Measurements from ENCODE around the gene FAM120AOS.

Gene FAM120AOS

GRCh38 chr9:93463638-93464248, 10.4 kb upstream of the FAM120AOS start:
- DNase-seq (ENCODE audit: low spot score) = no peak
- TF ChIP-seq CTCF (IDR thresholded peaks at IDR 0.05) = no peak
- Histone ChIP-seq H3K27ac (no peak overlapping the region), H3K4me3 (no peak overlapping the region)

DNA sequence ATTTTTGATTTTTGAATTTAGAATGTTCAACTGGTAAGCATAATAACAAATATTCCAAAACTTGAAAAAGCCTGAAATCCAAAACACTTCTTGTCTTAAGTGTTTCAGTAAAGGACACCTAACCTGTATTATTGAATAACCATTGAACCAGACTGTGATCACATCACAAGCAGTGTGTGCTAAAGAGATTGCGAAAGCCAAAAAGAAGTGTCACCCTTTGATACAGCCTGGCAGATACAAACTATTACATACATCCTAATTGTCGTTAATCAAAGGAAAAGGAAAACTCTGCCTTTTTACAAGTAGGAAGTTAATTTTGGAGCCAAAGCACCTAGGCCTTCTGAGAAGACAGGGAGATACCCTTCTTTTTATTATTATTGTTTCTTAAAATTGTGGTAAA, 8.4 kb upstream of the FAM120AOS start:
- no peak overlapping the region for H3K27ac ChIP-seq
- no peak overlapping the region for H3K4me3 ChIP-seq
- DNase-seq (ENCODE audit: low spot score) = no peak
- no peak for TF ChIP-seq CTCF (IDR thresholded peaks at IDR 0.05)

DNA sequence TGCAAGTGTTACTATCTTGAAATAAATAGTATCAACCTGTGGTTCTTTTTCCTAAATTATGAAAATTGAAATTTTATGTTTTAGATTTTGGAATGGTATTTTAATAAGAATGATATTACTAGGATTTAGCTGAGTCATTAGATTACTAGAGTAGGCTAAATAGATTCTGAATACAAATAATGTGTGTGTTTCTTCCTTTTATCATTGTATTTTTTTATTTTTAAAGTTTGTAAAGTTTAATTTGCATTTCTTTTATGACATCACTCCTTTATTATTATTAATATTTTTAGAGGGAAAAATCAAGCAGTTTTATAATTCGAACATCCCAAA, 8.0 kb upstream of the FAM120AOS start:
- no peak for DNase-seq (ENCODE audit: low spot score)
- Histone ChIP-seq H3K27ac (no peak overlapping the region), H3K4me3 (no peak overlapping the region)
- no peak for TF ChIP-seq CTCF (IDR thresholded peaks at IDR 0.05)

DNA sequence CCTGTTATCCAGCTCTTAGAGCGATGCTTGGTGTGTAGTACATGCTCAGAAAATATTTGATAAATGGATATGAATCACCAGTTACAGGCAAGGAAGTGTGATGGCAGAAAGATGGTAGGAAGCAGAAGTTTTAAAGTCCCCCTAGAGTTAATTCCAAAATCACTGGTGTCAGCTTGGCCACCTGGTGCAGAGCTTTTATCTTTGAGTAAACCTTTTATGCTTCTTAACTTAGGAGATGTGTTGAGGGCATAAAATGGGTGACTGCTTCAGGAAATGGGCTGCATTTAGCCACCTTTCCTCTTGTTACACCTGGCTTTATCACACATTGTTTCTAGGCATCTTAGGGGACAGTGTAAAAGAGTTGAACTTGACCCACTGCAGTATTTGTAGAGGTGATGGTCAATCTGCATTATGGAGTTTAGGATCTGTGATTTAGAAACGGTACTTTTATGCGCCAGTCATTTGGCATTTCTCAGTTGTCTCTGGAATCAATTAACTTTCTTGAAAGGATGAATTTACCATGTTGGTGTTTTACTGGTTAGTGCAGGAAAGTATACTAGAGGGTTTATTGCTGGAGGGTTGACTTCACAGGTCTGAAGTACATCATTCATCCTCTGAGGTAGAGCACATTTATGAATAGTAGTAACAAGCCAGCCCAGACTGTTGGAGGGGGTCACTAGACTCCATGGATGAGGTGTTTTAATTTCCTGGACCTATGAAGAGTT, 7.5 kb upstream of the FAM120AOS start:
- Histone ChIP-seq H3K4me3 (no peak overlapping the region), H3K27ac (peak overlapping the region in 1 of 2 donors; percentile 1)
- DNase-seq (ENCODE audit: low spot score) = no peak
- TF ChIP-seq CTCF (IDR thresholded peaks at IDR 0.05) = no peak

GRCh38 chr9:93459432-93459847, 6.1 kb upstream of the FAM120AOS start:
- Histone ChIP-seq H3K4me3 (no peak overlapping the region), H3K27ac (no peak overlapping the region)
- no peak for TF ChIP-seq CTCF (IDR thresholded peaks at IDR 0.05)
- DNase-seq (ENCODE audit: low spot score) = no peak

DNA sequence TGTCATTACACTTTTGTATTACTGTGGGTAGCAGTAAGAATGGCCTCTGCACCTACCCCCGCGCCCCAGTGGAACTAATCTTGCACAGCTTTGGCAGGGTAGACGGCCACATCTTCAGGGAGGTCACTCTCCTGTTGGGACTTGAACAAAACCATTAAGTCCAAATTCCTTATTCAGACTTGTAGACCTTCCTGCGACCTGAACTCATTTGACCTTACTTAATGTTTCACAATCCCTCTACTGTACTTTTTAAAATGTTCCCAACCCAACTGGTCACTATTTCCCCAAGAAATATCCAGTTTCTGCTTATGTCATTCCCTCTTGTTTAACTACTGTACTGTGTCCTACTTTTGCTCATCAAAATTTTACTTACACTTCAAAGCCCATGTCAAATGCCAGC, 5.3 kb upstream of the FAM120AOS start:
- TF ChIP-seq CTCF (IDR thresholded peaks at IDR 0.05) = no peak
- Histone ChIP-seq H3K4me3 (no peak overlapping the region), H3K27ac (no peak overlapping the region)
- DNase-seq (ENCODE audit: low spot score) = no peak

DNA sequence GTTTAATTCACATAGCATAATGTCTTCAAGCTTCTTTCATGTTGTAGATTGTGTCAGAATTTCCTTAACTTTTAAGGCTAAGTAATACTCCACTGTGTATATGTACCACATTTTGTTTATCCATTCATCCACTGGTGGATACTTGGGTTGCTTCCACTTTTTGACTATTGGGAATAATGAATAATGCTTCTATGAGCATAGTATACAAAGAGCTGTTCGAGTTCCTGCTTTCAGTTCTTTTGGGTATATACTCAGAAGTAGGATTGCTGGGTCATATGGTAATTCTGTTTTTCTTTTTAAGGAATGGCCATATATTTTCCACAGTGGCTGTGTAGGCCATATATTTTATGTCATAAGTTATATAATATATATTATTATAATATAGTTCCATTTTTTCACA, 3.6 kb upstream of the FAM120AOS start:
- Histone ChIP-seq H3K27ac (no peak overlapping the region), H3K4me3 (no peak overlapping the region)
- no peak for TF ChIP-seq CTCF (IDR thresholded peaks at IDR 0.05)
- DNase-seq (ENCODE audit: low spot score) = no peak
